ENCODE measurements around the gene HHAT.

DNA sequence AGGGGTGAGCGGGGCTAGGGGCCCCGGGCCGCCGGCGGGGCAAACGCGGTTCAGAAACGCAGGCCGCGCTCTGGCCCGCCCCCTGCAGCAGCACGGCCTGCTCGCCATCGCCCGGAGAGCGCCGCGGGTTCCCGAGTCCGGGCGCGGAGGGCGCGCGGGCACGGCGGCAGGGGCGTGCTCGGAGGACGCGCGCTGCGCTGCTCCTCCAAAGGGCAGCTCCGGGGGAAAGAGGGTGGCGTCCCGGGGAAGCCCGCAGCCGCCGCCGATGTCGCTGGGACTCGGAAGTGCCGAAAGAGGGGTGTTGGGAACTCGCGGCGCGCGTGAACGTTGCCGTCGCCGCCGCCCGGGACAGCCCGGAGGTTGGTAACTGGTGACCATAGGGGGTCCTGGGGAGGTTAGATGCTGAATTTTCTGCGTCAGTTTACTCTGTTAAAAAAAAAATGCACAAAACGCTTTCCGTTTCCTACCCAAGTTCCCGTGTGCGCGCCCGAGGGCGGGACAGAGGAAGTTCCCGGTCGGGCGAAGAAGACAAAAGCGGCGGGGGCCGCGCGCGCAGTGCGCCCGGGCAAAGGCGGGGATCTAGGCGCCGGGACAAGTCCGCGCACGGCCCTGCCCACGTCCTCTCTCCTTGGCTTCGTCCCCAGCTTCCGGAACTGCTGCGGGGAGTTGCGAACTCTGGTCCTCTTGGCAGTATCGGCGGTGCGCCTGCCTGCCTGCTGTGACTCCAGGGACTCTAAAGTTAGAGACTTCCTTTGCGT is at the start of gene HHAT:
- TF ChIP-seq, protein P1, sequence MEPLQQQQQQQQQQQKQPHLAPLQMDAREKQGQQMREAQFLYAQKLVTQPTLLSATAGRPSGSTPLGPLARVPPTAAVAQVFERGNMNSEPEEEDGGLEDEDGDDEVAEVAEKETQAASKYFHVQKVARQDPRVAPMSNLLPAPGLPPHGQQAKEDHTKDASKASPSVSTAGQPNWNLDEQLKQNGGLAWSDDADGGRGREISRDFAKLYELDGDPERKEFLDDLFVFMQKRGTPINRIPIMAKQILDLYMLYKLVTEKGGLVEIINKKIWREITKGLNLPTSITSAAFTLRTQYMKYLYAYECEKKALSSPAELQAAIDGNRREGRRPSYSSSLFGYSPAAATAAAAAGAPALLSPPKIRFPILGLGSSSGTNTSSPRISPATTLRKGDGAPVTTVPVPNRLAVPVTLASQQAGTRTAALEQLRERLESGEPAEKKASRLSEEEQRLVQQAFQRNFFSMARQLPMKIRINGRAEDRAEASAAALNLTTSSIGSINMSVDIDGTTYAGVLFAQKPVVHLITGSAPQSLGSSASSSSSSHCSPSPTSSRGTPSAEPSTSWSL (CRISPR knock-in tag; IDR thresholded peaks at IDR 0.05; ENCODE audit: borderline replicate concordance) = no peak
- TF ChIP-seq DMBX1 (CRISPR knock-in tag; IDR thresholded peaks at IDR 0.05; ENCODE audit: borderline replicate concordance) = no peak
- no peak for TF ChIP-seq ZZZ3 (IDR thresholded peaks at IDR 0.05)
